Measurements from ENCODE around the gene PERP.

GRCh38 chr6:138063726-138064125 is 43.5 kb downstream of the PERP start:
- TF ChIP-seq NPAS2 (CRISPR knock-in tag; IDR thresholded peaks at IDR 0.05; ENCODE audit: borderline replicate concordance) (no peak), CHD2 (IDR thresholded peaks at IDR 0.05; ENCODE audit: low read length, partially characterized antibody) (no peak), CTCF (IDR thresholded peaks at IDR 0.05) (no peak), POLR2A (IDR thresholded peaks at IDR 0.05; ENCODE audit: low read length) (no peak), PHF8 (IDR thresholded peaks at IDR 0.05; ENCODE audit: borderline replicate concordance, low read depth) (no peak), SMC3 (IDR thresholded peaks at IDR 0.05) (no peak), RAD21 (conservative IDR thresholded peaks at IDR 0.05 in 1 of 2, IDR thresholded peaks at IDR 0.05 in 1 of 2) (no peak), JUNB (IDR thresholded peaks at IDR 0.05) (no peak), HDAC2 (IDR thresholded peaks at IDR 0.05) (no peak), ATOH8 (CRISPR knock-in tag; IDR thresholded peaks at IDR 0.05; ENCODE audit: low read depth) (no peak), EHMT2 (IDR thresholded peaks at IDR 0.05; ENCODE audit: low read depth) (no peak)
- TF ChIP-seq, protein P1, sequence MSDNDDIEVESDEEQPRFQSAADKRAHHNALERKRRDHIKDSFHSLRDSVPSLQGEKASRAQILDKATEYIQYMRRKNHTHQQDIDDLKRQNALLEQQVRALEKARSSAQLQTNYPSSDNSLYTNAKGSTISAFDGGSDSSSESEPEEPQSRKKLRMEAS (IDR thresholded peaks at IDR 0.05) = no peak

Measured in A549 (cell line).